SK-N-SH (cell line): Measurements from ENCODE around the gene ADAMTS4. TPM values are rescaled to one million over a fixed set of nuclear protein-coding genes. Genes with fewer than 3 reads are reported as not detected.

Experiments used
- CTCF ChIA-PET: fragments of 300-600, 350-600 bp; formaldehyde crosslinking; extraction: SDS; loops from one replicate; lab custom pipeline; 2021; lab: Yijun Ruan, JAX
- POLR2A ChIA-PET: fragments of 350-600 bp; sonication (Branson Sonifier 250); formaldehyde crosslinking; extraction: SDS; loops from one replicate; lab custom pipeline; 2020; ENCODE audit warnings: antibody characterized with exemption, inconsistent platforms; lab: Yijun Ruan, JAX
- DNase-seq: peaks from one replicate; pipeline ENCODE4 v3.0.0; 2012
- H2AFZ ChIP-seq: fragments of 200-600 bp; sonication (generic); 2 replicates; pipeline ENCODE4 v1.8.1; 2016; ENCODE audit warnings: antibody characterized with exemption, mild to moderate bottlenecking, low read depth
- H3F3A ChIP-seq: fragments of 200-600 bp; sonication (generic); replicated peaks from 2 replicates; pipeline ENCODE3; 2016; ENCODE audit warnings: antibody characterized with exemption, mild to moderate bottlenecking; ENCODE audit not compliant: insufficient read depth
- H3K27ac ChIP-seq, 2 experiments: fragments of 200-500 bp in 1 of 2; fragments of 200-600 bp in 1 of 2; sonication (Bioruptor generic) in 1 of 2; sonication (generic), shearing (Covaris generic) in 1 of 2; 2 replicates each; pipeline versions ENCODE4 v1.5.1 to v1.6.1; 2014 to 2016; ENCODE audit warnings: low read depth in 2 of 2, inconsistent platforms in 1 of 2, low read length in 1 of 2, mild to moderate bottlenecking in 1 of 2, mixed read lengths in 1 of 2
- H3K27me3 ChIP-seq: fragments of 200-600 bp; sonication (generic), shearing (Covaris generic); 2 replicates; pipeline ENCODE4 v1.6.1; 2016; ENCODE audit warnings: mixed run types; ENCODE audit not compliant: insufficient read depth
- H3K36me3 ChIP-seq, 2 experiments: fragments of 200-500 bp in 1 of 2; fragments of 200-600 bp in 1 of 2; sonication (Bioruptor generic) in 1 of 2; sonication (generic) in 1 of 2; replicated peaks in 1 of 2; 2 replicates each; pipeline versions ENCODE3 to v1.5.1; 2014 to 2016; ENCODE audit warnings: low read length in 1 of 2, mild to moderate bottlenecking in 1 of 2; ENCODE audit not compliant: insufficient read depth in 2 of 2, control insufficient read depth in 1 of 2
- H3K4me1 ChIP-seq, 2 experiments: fragments of 200-500 bp in 1 of 2; fragments of 200-600 bp in 1 of 2; sonication (Bioruptor generic) in 1 of 2; sonication (generic), shearing (Covaris generic) in 1 of 2; 2 replicates each; pipeline versions ENCODE4 v1.5.1 to v1.6.1; 2014 to 2016; ENCODE audit warnings: low read depth in 1 of 2, low read length in 1 of 2, mixed run types in 1 of 2; ENCODE audit not compliant: insufficient read depth in 2 of 2, control insufficient read depth in 1 of 2
- H3K4me2 ChIP-seq: fragments of 200-600 bp; sonication (generic), shearing (Covaris generic); 2 replicates; pipeline ENCODE4 v1.6.1; 2017; ENCODE audit warnings: mixed run types
- H3K4me3 ChIP-seq, 2 experiments: fragments of 200-500 bp in 1 of 2; fragments of 200-600 bp in 1 of 2; sonication (Bioruptor generic) in 1 of 2; sonication (generic), shearing (Covaris generic) in 1 of 2; 2 replicates each; pipeline versions ENCODE4 v1.5.1 to v1.8.1; 2014 to 2016; ENCODE audit warnings: low read depth in 2 of 2, inconsistent platforms in 1 of 2, low read length in 1 of 2, mild to moderate bottlenecking in 1 of 2, mixed read lengths in 1 of 2, moderate library complexity in 1 of 2
- H3K79me2 ChIP-seq: fragments of 200-600 bp; sonication (generic); 2 replicates; pipeline ENCODE4 v1.8.1; 2017; ENCODE audit warnings: mild to moderate bottlenecking; ENCODE audit not compliant: insufficient read depth
- H3K9ac ChIP-seq: fragments of 200-600 bp; sonication (generic); 2 replicates; pipeline ENCODE4 v1.6.1; 2017; ENCODE audit warnings: mixed run types
- H3K9me2 ChIP-seq: fragments of 200-600 bp; sonication (generic); 2 replicates; pipeline ENCODE4 v1.6.1; 2017; ENCODE audit warnings: mixed run types
- H3K9me3 ChIP-seq: fragments of 200-600 bp; sonication (generic); 2 replicates; pipeline ENCODE4 v1.6.1; 2017; ENCODE audit warnings: mixed run types, mild to moderate bottlenecking, moderate library complexity
- H4K20me1 ChIP-seq: fragments of 200-600 bp; sonication (generic); 2 replicates; pipeline ENCODE4 v1.6.1; 2017; ENCODE audit warnings: mild to moderate bottlenecking, mixed run types; ENCODE audit not compliant: insufficient read depth
- ELF1 ChIP-seq: IDR thresholded peaks from 2 replicates; pipeline ENCODE4 v1.4.0; 2012
- FOSL2 ChIP-seq: IDR thresholded peaks from 2 replicates; pipeline ENCODE4 v1.4.0; 2012; ENCODE audit warnings: low read depth, mild to moderate bottlenecking, moderate library complexity, borderline replicate concordance
- FOXJ3 ChIP-seq: sonication (generic); formaldehyde crosslinking; IDR thresholded peaks from 2 replicates; pipeline ENCODE4 v1.5.1; 2020; ENCODE audit warnings: mild to moderate bottlenecking, missing genetic modification reagents
- FOXM1 ChIP-seq: IDR thresholded peaks from 2 replicates; pipeline ENCODE4 v1.4.0; 2012; ENCODE audit warnings: low read depth, mild to moderate bottlenecking
- GABPA ChIP-seq: IDR thresholded peaks from 2 replicates; pipeline ENCODE4 v1.4.0; 2012; ENCODE audit warnings: low read depth, mild to moderate bottlenecking
- JUND ChIP-seq: IDR thresholded peaks from 2 replicates; pipeline ENCODE4 v1.4.0; 2012
- NFIC ChIP-seq: IDR thresholded peaks from 2 replicates; pipeline ENCODE4 v1.4.0; 2012; ENCODE audit warnings: borderline replicate concordance
- POLR2AphosphoS5 ChIP-seq: IDR thresholded peaks from 2 replicates; pipeline ENCODE4 v1.6.1; 2012; ENCODE audit warnings: low read depth, low read length
- RFX5 ChIP-seq: IDR thresholded peaks from 2 replicates; pipeline ENCODE4 v1.6.1; 2012; ENCODE audit warnings: mild to moderate bottlenecking, improper control_type of control experiment, low read length
- RXRA ChIP-seq: IDR thresholded peaks from 2 replicates; pipeline ENCODE4 v1.4.0; 2012; ENCODE audit warnings: low read depth, mild to moderate bottlenecking, borderline replicate concordance
- SIN3A ChIP-seq: IDR thresholded peaks from 2 replicates; pipeline ENCODE4 v1.6.1; 2012; ENCODE audit warnings: low read depth, mild to moderate bottlenecking, low read length, moderate library complexity, borderline replicate concordance
- TAF1 ChIP-seq: IDR thresholded peaks from 2 replicates; pipeline ENCODE4 v1.6.1; 2012; ENCODE audit warnings: low read depth, mild to moderate bottlenecking, low read length, moderate library complexity, borderline replicate concordance
- WGBS: methylation state at CpG from one replicate; pipeline ENCODE4 v1.1.6; 2017; ENCODE audit warnings: low lambda C conversion rate; 5-methylcytosine and 5-hydroxymethylcytosine counted together
- polyA plus RNA-seq, 3 experiments: library from polyadenylated mRNA; depleted of rRNA; stranded (reverse); fragments of >200 nt; gene quantifications; 2 replicates each; pipeline ENCODE4 v1.2.3, GENCODE V29; 2012
- TF ChIP-seq, protein P1 (sequence below): IDR thresholded peaks from 2 replicates; pipeline ENCODE4; 2012
- TF ChIP-seq, protein P2 (sequence below): IDR thresholded peaks from 2 replicates; pipeline ENCODE4 v1.6.1; 2012; ENCODE audit warnings: mild to moderate bottlenecking, low read depth, low read length, moderate library complexity

Gene ADAMTS4
- polyA plus RNA-seq, 1 of the 3 experiments (the other 2 are of a cell fraction), result 1.2 TPM

DNA sequence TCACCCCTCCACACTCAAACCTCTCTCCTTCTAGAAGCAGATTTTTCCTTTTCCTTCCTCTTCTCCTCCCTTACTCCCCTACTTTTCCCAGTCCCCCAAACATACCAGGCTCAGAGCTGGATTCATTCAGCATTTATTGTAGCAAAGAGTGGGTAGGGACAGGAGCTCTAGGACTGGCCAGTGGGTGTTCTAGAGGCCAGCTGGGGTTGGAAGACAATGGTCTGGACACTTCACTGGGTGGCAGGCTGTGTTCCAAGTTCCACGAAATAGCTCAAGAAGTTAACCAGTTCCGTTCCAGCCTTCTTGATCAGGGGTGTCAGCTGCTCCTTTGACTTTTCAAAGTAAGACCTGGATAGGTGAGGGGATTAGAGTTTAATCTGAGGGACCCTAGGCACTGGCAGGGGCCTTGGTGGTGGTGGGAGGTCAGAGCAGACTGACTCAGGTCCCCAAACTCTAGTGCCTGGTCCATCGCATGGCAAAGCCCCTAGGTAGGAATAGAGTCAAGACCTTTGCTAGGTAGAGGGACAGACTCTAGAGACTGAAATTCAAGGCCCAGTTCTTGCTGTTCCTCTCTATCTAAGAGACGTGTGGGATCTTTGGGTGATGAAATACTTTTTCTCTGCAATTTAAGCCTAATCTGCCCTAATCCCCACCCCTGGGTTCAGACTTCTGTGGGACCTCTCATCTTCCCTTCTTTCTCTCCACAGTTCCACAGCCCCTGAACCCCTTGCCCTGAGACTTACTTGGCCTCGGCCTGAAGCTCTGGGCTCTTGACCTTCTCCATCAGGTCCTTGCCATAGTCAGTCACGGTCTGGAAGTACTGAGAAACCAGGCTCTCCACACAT, 23.5 kb upstream of the ADAMTS4 start:
- Histone ChIP-seq H3K9me2 (no peaks in the 10 kb centered on the region), H3K9me3 (no peaks in the 10 kb centered on the region), H3K4me2 (no peak overlapping the region), H3K4me1 (peaks cover 8 to 17% of the 10 kb centered on the region in 2 experiments; a peak in 3 of 4 replicates), H4K20me1 (no peaks in the 10 kb centered on the region), H2AFZ (no peak overlapping the region), H3K79me2 (no peaks in the 10 kb centered on the region), H3K9ac (no peak overlapping the region), H3K36me3 (no peaks in the 10 kb centered on the region), H3K27me3 (no peaks in the 10 kb centered on the region), H3F3A (peaks cover 14% of the 10 kb centered on the region), H3K27ac (no peak overlapping the region), H3K4me3 (no peak overlapping the region)
- no peak for DNase-seq
- no peak for TF ChIP-seq JUND
- no peak for TF ChIP-seq FOXJ3 (CRISPR knock-in tag)
- no peak for TF ChIP-seq TAF1
- no peak for TF ChIP-seq SIN3A
- TF ChIP-seq RXRA, result no peak
- TF ChIP-seq FOSL2, result no peak
- no peak for TF ChIP-seq RFX5
- no peak for TF ChIP-seq GABPA
- no peak for TF ChIP-seq POLR2AphosphoS5
- TF ChIP-seq, protein P1, sequence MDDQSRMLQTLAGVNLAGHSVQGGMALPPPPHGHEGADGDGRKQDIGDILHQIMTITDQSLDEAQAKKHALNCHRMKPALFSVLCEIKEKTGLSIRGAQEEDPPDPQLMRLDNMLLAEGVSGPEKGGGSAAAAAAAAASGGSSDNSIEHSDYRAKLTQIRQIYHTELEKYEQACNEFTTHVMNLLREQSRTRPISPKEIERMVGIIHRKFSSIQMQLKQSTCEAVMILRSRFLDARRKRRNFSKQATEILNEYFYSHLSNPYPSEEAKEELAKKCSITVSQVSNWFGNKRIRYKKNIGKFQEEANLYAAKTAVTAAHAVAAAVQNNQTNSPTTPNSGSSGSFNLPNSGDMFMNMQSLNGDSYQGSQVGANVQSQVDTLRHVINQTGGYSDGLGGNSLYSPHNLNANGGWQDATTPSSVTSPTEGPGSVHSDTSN, result no peak
- TF ChIP-seq, protein P2, sequence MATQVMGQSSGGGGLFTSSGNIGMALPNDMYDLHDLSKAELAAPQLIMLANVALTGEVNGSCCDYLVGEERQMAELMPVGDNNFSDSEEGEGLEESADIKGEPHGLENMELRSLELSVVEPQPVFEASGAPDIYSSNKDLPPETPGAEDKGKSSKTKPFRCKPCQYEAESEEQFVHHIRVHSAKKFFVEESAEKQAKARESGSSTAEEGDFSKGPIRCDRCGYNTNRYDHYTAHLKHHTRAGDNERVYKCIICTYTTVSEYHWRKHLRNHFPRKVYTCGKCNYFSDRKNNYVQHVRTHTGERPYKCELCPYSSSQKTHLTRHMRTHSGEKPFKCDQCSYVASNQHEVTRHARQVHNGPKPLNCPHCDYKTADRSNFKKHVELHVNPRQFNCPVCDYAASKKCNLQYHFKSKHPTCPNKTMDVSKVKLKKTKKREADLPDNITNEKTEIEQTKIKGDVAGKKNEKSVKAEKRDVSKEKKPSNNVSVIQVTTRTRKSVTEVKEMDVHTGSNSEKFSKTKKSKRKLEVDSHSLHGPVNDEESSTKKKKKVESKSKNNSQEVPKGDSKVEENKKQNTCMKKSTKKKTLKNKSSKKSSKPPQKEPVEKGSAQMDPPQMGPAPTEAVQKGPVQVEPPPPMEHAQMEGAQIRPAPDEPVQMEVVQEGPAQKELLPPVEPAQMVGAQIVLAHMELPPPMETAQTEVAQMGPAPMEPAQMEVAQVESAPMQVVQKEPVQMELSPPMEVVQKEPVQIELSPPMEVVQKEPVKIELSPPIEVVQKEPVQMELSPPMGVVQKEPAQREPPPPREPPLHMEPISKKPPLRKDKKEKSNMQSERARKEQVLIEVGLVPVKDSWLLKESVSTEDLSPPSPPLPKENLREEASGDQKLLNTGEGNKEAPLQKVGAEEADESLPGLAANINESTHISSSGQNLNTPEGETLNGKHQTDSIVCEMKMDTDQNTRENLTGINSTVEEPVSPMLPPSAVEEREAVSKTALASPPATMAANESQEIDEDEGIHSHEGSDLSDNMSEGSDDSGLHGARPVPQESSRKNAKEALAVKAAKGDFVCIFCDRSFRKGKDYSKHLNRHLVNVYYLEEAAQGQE, result no peak
- TF ChIP-seq FOXM1, result no peak
- TF ChIP-seq NFIC, result no peak
- TF ChIP-seq ELF1, result no peak
- CTCF ChIA-PET, result interaction anchor here (1.2 to 6.2 kb wide), 7 partner anchors 12 to 161 kb away, joined by 4 to 78 read pairs (median 7); partner anchors contain the start of gene NDUFS2
- POLR2A ChIA-PET, result no interaction called here
- WGBS, result 68% methylated on average over 5 of the region's 6 CpGs
